ENCODE measurements around the gene GTPBP8.

DNA sequence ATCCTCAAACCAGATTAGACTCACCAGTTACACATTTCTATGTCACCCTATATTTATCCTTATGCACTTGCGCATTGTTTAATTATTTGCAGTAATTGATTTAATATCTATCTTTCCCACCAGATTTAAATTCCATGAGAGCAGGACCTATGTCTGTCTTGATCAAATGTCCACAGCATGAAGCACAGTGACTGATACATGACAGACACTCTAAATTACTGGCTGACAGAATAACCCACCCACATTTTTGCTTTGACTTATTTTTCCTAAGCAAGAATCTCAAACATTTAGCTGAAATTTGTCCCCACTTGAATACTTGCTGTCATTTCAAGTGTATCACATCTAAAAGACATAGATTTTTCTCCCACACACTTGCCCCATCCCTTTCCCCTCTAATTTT is 23.4 kb upstream of the GTPBP8 start:
- TF ChIP-seq POLR2A (IDR thresholded peaks at IDR 0.05) (no peak), POLR2AphosphoS5 (IDR thresholded peaks at IDR 0.05) (no peak)
- TF ChIP-seq, protein P1, sequence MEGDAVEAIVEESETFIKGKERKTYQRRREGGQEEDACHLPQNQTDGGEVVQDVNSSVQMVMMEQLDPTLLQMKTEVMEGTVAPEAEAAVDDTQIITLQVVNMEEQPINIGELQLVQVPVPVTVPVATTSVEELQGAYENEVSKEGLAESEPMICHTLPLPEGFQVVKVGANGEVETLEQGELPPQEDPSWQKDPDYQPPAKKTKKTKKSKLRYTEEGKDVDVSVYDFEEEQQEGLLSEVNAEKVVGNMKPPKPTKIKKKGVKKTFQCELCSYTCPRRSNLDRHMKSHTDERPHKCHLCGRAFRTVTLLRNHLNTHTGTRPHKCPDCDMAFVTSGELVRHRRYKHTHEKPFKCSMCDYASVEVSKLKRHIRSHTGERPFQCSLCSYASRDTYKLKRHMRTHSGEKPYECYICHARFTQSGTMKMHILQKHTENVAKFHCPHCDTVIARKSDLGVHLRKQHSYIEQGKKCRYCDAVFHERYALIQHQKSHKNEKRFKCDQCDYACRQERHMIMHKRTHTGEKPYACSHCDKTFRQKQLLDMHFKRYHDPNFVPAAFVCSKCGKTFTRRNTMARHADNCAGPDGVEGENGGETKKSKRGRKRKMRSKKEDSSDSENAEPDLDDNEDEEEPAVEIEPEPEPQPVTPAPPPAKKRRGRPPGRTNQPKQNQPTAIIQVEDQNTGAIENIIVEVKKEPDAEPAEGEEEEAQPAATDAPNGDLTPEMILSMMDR (IDR thresholded peaks at IDR 0.05): no peak

Measured in prostate gland (tissue), 2 donors.